ENCODE measurements around the gene SCAMP3.
A peak's percentile ranks its signal among the peaks of the same experiment; 100 is the strongest.

The SCAMP3 gene

DNA sequence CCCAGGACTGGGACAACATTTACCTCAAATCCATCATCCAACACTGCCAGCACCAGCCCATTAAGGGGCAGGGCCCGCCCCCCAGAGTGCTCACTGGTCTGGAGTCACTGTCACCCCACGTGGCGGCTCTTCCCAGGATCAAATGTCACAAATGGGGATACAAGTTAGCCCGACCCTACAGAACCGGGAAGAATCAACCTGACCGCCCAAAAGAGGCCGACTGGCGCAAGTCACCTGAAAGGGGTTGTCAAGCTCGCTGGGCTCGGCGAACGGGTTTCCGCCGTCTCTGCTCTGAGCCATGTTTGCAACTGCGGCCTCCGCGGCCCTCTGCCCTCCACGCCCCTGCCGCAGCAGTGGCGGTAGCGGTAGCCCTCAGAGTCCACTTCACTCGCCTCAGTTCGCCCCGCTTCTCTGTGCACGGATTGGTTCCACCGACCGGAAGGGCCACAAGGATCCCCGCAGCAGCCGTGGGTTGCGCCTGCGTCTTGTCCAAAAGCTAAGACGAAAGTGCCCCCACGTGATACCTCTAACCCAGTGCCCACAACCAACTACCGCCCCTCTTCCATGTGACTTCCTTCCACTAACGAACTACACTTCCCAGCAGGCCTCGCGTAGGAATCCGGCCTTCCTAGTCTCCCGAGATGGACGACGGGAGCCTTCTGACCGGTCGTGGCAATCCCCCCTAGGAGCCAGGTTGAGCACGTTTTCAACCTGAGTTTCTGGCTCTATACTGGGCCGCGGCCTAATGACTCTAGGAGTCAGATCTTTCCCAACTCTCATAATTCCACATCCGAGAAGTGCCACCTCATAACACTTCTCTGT lies at the start of gene SCAMP3:
SCAMP3 (minus strand) TSS at position 509 of the 822 bp plus-strand sequence; CDS start at position 300, 209 bp downstream.
- H3K9me3 ChIP-seq (ENCODE audit: control insufficient read depth, insufficient read depth, low read depth, low read length) = no peaks in the 10 kb centered on the region
- peak within 1 kb of the TSS; percentile 72 for H3K4me3 ChIP-seq (ENCODE audit: low read depth, low read length)
- peaks cover 60% of the 10 kb centered on the region for H3K36me3 ChIP-seq (ENCODE audit: control insufficient read depth, insufficient read depth, low read length)
- peak within 1 kb of the TSS; percentile 8; the same call in 1 of the 2 replicates for H3K27ac ChIP-seq (ENCODE audit: low read depth, low read length)
- peaks cover 9% of the 10 kb centered on the region for H3K4me1 ChIP-seq (ENCODE audit: control insufficient read depth, insufficient read depth, low read length)
- peak within 1 kb of the TSS; percentile 70 for H3K9ac ChIP-seq (ENCODE audit: low read length)
- no peaks in the 10 kb centered on the region for H3K27me3 ChIP-seq (ENCODE audit: control insufficient read depth, insufficient read depth, low read length)

- H3K36me3 ChIP-seq (ENCODE audit: control insufficient read depth, insufficient read depth, low read length) = peaks cover 47% of the 10 kb centered on the region
- peak overlapping the region; percentile 80; the same call in 1 of the 2 replicates for H3K27ac ChIP-seq (ENCODE audit: low read depth, low read length)
- peak overlapping the region; percentile 79 for H3K4me3 ChIP-seq (ENCODE audit: low read depth, low read length)
- H3K9ac ChIP-seq (ENCODE audit: low read length) = peak overlapping the region; percentile 94
- H3K4me1 ChIP-seq (ENCODE audit: control insufficient read depth, insufficient read depth, low read length) = peaks cover 13% of the 10 kb centered on the region
- H3K9me3 ChIP-seq (ENCODE audit: control insufficient read depth, insufficient read depth, low read depth, low read length) = no peaks in the 10 kb centered on the region
- no peaks in the 10 kb centered on the region for H3K27me3 ChIP-seq (ENCODE audit: control insufficient read depth, insufficient read depth, low read length)
Measured at GRCh38 chr1:155309423-155310021, 47.4 kb upstream of the SCAMP3 start.

GRCh38 chr1:155308493-155309422 lies 46.6 kb upstream of the SCAMP3 start, which contains the start of gene FDPS:
Gene FDPS (plus strand): TSS chr1:155308866. CDS start chr1:155309790, 924 bp downstream.
- Histone ChIP-seq H3K9ac (ENCODE audit: low read length) (peak within 1 kb of the TSS; percentile 94), H3K36me3 (ENCODE audit: control insufficient read depth, insufficient read depth, low read length) (peaks cover 40% of the 10 kb centered on the region), H3K27me3 (ENCODE audit: control insufficient read depth, insufficient read depth, low read length) (no peaks in the 10 kb centered on the region), H3K4me1 (ENCODE audit: control insufficient read depth, insufficient read depth, low read length) (peaks cover 13% of the 10 kb centered on the region), H3K4me3 (ENCODE audit: low read depth, low read length) (peak within 1 kb of the TSS; percentile 79), H3K27ac (ENCODE audit: low read depth, low read length) (peak within 1 kb of the TSS; percentile 80; the same call in 1 of the 2 replicates), H3K9me3 (ENCODE audit: control insufficient read depth, insufficient read depth, low read depth, low read length) (no peaks in the 10 kb centered on the region)

- Histone ChIP-seq H3K4me3 (ENCODE audit: low read depth, low read length) (no peak overlapping the region), H3K4me1 (ENCODE audit: control insufficient read depth, insufficient read depth, low read length) (peaks cover 13% of the 10 kb centered on the region), H3K36me3 (ENCODE audit: control insufficient read depth, insufficient read depth, low read length) (peaks cover 27% of the 10 kb centered on the region), H3K27ac (ENCODE audit: low read depth, low read length) (no peak overlapping the region), H3K9ac (ENCODE audit: low read length) (no peak overlapping the region), H3K27me3 (ENCODE audit: control insufficient read depth, insufficient read depth, low read length) (no peaks in the 10 kb centered on the region), H3K9me3 (ENCODE audit: control insufficient read depth, insufficient read depth, low read depth, low read length) (no peaks in the 10 kb centered on the region)
Measured at GRCh38 chr1:155307247-155307740, 45.1 kb upstream of the SCAMP3 start.

DNA sequence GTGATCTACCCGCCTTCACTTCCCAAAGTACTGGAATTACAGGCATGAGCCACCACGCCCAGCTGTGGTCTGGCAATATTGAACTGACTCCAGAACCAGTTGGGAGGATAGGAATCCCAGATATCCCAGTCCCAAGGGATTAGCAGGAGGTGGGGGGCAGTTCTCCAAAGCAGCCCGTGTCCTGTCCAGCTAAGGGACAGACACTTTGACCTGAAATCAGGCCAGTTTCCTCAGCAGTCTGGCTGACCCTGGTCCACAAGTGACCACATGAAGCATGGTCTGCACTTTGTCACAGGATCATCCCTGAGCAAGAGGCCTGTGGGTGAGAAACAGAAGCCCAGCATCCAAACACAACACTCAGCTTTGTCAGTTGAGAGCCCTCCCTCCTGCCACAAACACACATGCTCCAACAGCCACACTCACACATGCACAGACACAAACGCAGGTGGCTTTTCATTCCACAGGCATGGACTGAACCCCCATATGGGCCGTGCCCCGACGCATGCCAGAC lies 43.8 kb upstream of the SCAMP3 start:
- no peak overlapping the region for H3K9ac ChIP-seq (ENCODE audit: low read length)
- H3K36me3 ChIP-seq (ENCODE audit: control insufficient read depth, insufficient read depth, low read length) = peaks cover 17% of the 10 kb centered on the region
- H3K27ac ChIP-seq (ENCODE audit: low read depth, low read length) = no peak overlapping the region
- H3K4me3 ChIP-seq (ENCODE audit: low read depth, low read length) = no peak overlapping the region
- H3K9me3 ChIP-seq (ENCODE audit: control insufficient read depth, insufficient read depth, low read depth, low read length) = no peaks in the 10 kb centered on the region
- no peaks in the 10 kb centered on the region for H3K27me3 ChIP-seq (ENCODE audit: control insufficient read depth, insufficient read depth, low read length)
- H3K4me1 ChIP-seq (ENCODE audit: control insufficient read depth, insufficient read depth, low read length) = peaks cover 13% of the 10 kb centered on the region

DNA sequence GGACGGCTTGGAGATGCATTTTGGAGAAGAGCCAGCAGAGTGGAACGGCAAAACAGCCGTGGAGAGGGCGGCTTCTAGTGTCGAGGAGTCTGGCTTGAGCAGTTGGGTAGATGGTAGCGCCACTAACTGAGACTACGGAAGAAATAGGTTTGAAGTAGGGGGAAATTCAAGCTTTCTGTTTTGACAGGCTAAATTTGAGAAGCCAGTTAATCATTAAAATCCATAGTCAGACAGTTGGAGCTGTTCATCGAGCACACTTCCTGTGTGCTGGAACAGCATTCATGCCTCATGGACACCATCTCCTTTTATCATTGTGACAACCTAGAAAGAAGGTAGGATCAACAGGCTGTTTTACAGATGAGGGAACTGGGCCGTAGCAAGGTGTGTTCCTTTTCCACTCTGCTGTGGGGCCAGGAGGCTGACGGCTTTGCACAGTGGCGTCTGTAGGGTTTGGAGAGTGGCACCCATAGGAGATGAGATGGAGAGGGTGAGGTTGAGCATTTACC lies 42.5 kb upstream of the SCAMP3 start:
- Histone ChIP-seq H3K4me1 (ENCODE audit: control insufficient read depth, insufficient read depth, low read length) (peaks cover 8% of the 10 kb centered on the region), H3K27me3 (ENCODE audit: control insufficient read depth, insufficient read depth, low read length) (no peaks in the 10 kb centered on the region)

GRCh38 chr1:155301342-155301841 lies 39.2 kb upstream of the SCAMP3 start, which contains the start of gene PKLR:
Gene PKLR (minus strand): TSS chr1:155301438. CDS start chr1:155301395, 43 bp downstream.
- H3K9ac ChIP-seq (ENCODE audit: low read length) = no peak within 1 kb of the TSS
- H3K36me3 ChIP-seq (ENCODE audit: control insufficient read depth, insufficient read depth, low read length) = no peaks in the 10 kb centered on the region
- H3K9me3 ChIP-seq (ENCODE audit: control insufficient read depth, insufficient read depth, low read depth, low read length) = no peaks in the 10 kb centered on the region
- H3K27ac ChIP-seq (ENCODE audit: low read depth, low read length) = no peak within 1 kb of the TSS
- peaks cover 8% of the 10 kb centered on the region; the same call in 1 of the 2 replicates for H3K27me3 ChIP-seq (ENCODE audit: control insufficient read depth, insufficient read depth, low read length)
- H3K4me3 ChIP-seq (ENCODE audit: low read depth, low read length) = no peak within 1 kb of the TSS
- H3K4me1 ChIP-seq (ENCODE audit: control insufficient read depth, insufficient read depth, low read length) = peaks cover 5% of the 10 kb centered on the region; the same call in 1 of the 2 replicates

More for the DNA sequence above, 42.5 kb upstream of the SCAMP3 start:
- H3K9ac ChIP-seq (ENCODE audit: low read length) = no peak overlapping the region
- no peaks in the 10 kb centered on the region for H3K9me3 ChIP-seq (ENCODE audit: control insufficient read depth, insufficient read depth, low read depth, low read length)
- no peak overlapping the region for H3K4me3 ChIP-seq (ENCODE audit: low read depth, low read length)
- H3K36me3 ChIP-seq (ENCODE audit: control insufficient read depth, insufficient read depth, low read length) = 0 out of 2 replicates have a peak, but pooled peaks cover 6% of the 10 kb centered on the region
- H3K27ac ChIP-seq (ENCODE audit: low read depth, low read length) = no peak overlapping the region

DNA sequence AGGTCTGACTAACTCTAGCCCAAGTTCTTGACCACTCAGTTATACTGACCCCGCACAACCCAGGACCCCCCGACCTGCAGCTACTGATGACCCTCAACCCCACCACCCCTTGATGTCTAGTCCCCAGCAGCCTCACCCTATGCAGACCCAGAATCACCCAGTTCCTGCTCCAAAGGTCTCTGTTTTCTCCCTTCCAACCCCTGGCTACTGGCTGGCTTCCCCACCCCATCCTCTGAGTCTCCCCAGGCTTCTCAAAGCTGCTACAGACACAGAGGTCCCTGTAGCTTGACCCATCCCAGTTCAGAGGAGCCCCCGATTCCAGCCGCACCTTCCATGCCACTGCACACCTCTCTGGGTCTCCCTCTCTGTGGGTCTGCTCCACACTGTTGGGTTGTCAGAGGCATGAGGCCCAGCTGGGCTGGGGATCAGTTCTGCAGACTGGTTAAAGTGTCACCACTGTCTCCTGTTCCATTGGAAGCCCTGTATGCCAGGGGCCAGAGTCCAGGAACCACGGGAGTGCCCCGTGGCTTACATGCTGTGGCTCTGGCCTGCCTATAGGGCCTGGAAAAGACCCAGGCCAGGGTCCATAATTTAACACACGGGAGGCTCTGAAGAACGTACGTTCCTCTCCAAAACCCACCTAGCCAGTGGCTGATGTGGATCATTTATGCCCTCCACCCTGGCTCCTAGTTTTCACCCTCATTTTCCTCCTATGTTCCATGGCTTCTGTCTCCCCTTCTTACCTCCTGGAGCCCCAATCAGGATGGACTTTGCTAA lies 38.6 kb upstream of the SCAMP3 start:
- Histone ChIP-seq H3K36me3 (ENCODE audit: control insufficient read depth, insufficient read depth, low read length) (no peaks in the 10 kb centered on the region), H3K4me1 (ENCODE audit: control insufficient read depth, insufficient read depth, low read length) (peaks cover 2% of the 10 kb centered on the region; the same call in 1 of the 2 replicates), H3K27ac (ENCODE audit: low read depth, low read length) (no peak overlapping the region), H3K9me3 (ENCODE audit: control insufficient read depth, insufficient read depth, low read depth, low read length) (no peaks in the 10 kb centered on the region), H3K4me3 (ENCODE audit: low read depth, low read length) (no peak overlapping the region), H3K9ac (ENCODE audit: low read length) (no peak overlapping the region), H3K27me3 (ENCODE audit: control insufficient read depth, insufficient read depth, low read length) (peaks cover 15% of the 10 kb centered on the region)

DNA sequence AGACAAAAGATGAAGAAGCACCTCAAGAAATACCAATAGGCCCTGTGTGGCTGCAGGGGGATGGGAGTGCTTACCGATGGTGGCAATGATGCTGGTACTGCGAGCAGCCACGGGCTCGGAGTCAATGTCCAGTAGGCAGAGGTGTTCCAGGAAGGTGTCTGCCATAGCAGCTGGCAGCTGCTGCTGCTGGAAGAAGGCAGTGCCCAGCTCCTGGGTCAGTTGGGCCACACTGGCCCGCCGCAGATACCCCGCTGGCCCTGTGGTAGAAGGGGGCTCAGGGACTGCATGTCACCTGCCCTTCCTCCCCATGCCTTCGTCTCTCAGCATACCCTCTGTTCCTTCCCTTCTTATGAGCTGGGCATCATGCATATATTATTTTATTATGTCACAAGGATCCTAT lies 37.9 kb upstream of the SCAMP3 start:
- Histone ChIP-seq H3K36me3 (ENCODE audit: control insufficient read depth, insufficient read depth, low read length) (no peaks in the 10 kb centered on the region), H3K27me3 (ENCODE audit: control insufficient read depth, insufficient read depth, low read length) (peaks cover 22% of the 10 kb centered on the region), H3K9ac (ENCODE audit: low read length) (no peak overlapping the region), H3K27ac (ENCODE audit: low read depth, low read length) (no peak overlapping the region), H3K4me1 (ENCODE audit: control insufficient read depth, insufficient read depth, low read length) (0 out of 2 replicates have a peak, but pooled peaks cover 5% of the 10 kb centered on the region), H3K4me3 (ENCODE audit: low read depth, low read length) (no peak overlapping the region), H3K9me3 (ENCODE audit: control insufficient read depth, insufficient read depth, low read depth, low read length) (no peaks in the 10 kb centered on the region)
